Endothelial cell (in vitro differentiated cells): Measurements from ENCODE around the gene PIEZO1. TPM values are rescaled to one million over a fixed set of nuclear protein-coding genes. Genes with fewer than 3 reads are reported as not detected.

Source experiments
- DNase-seq: peaks from one replicate; pipeline ENCODE4 v3.0.0; 2021; ENCODE audit warnings: low spot score
- H3K27ac Mint-ChIP-seq: one replicate; pipeline ENCODE4 v1.8.0; 2021; ENCODE audit warnings: mixed read lengths, inconsistent platforms; ENCODE audit not compliant: unreplicated experiment
- H3K27me3 Mint-ChIP-seq: one replicate; pipeline ENCODE4 v1.8.0; 2021; ENCODE audit warnings: mild to moderate bottlenecking, moderate library complexity, mixed read lengths, inconsistent platforms; ENCODE audit not compliant: unreplicated experiment
- H3K36me3 Mint-ChIP-seq: one replicate; pipeline ENCODE4 v1.8.0; 2021; ENCODE audit warnings: mild to moderate bottlenecking, low read depth, mixed read lengths, inconsistent platforms; ENCODE audit not compliant: unreplicated experiment
- H3K4me1 Mint-ChIP-seq: one replicate; pipeline ENCODE4 v1.8.0; 2021; ENCODE audit warnings: mild to moderate bottlenecking, mixed read lengths, inconsistent platforms; ENCODE audit not compliant: unreplicated experiment
- H3K4me3 Mint-ChIP-seq: one replicate; pipeline ENCODE4 v1.8.0; 2021; ENCODE audit warnings: mild to moderate bottlenecking, mixed read lengths, inconsistent platforms; ENCODE audit not compliant: unreplicated experiment
- H3K9me3 Mint-ChIP-seq: one replicate; pipeline ENCODE4 v1.8.0; 2021; ENCODE audit warnings: mixed read lengths, inconsistent platforms; ENCODE audit not compliant: unreplicated experiment
- total RNA-seq: library from RNA; stranded (reverse); fragmentation: NEBNext Ultra II Directional; extraction: Animal tissue kit (Norgen Biotek cat#: 25700); gene quantifications from one replicate; pipeline ENCODE4 v1.2.1, GENCODE V29; 2021; ENCODE audit not compliant: unreplicated experiment
- TF ChIP-seq, protein P1 (sequence below): fragments of 200-600 bp; sonication (generic); IDR thresholded peaks from one replicate; pipeline ENCODE4 v1.5.0; 2021; ENCODE audit warnings: antibody characterized with exemption; ENCODE audit not compliant: unreplicated experiment

PIEZO1 gene
- total RNA-seq, 1 donor from 2014 or later = 428 TPM

DNA sequence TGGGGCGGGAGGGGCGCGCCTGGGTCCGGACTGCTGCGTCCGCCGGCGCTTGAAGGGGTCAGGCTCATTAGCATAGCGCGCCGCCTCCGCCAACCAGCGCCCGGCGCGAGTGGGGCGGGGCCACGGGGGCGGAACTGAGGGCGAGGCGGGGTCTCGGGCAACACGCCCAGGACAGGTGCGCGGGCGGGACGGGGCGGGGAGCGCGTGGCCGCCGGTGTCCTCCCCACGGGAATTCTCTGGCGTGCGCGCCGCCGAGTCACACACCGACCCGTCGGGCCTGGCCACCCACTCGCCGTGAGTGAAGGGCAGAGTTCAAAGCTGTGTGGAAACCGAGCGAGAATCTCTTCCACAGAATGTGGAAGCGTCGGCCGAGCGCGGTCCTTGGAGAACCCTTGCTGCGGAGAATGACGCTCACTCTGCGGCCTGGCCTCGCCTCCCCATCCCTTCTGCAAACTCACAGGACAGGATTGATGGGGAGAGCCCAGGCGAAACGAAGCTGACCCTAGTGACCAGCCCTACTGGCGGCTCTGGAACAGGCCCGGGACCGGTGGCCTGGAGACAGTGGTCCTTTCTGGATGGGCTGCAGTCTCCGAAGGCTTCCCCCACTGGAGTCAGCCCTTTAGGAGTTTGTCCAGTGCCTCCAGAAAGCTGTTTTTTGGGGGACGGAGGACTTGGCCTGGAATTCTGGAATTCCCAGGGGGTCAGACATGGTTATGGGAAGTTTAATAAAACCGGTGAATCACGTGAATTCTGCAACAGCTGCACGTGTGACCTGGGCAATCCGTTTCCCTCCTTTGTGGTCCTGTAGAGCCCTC, 98.4 kb downstream of the PIEZO1 start, which contains the start of gene SNAI3:
Gene SNAI3 (minus strand): TSS at position 69 of the 815 bp plus-strand sequence. CDS start 101 bp downstream, outside the sequence.
- peaks cover 17% of the 10 kb centered on the region for H3K27me3 Mint-ChIP-seq

DNA sequence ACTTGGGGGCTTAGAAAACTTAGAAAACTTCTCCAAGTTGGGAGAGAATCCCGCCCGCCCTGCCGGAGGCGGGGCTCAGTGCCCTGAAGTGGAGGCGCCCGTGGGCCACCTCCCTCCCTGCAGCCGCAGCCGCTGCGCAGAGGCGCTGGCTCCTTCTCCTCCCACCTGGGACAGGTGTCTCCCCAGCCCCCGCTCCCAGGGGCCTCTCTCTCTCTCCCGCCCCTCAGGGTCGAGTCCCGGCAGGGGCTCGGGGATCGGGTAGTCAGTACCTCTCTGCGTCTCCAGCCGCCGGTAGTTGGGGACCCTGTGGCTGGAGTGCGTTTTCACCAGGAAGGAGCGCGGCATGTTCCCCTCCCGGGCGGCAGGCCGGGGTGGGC, 99.0 kb downstream of the PIEZO1 start:
- peak; percentile 11 for DNase-seq
- no peaks in the 10 kb centered on the region for H3K36me3 Mint-ChIP-seq
- H3K27me3 Mint-ChIP-seq = peaks cover 17% of the 10 kb centered on the region
- TF ChIP-seq, protein P1, sequence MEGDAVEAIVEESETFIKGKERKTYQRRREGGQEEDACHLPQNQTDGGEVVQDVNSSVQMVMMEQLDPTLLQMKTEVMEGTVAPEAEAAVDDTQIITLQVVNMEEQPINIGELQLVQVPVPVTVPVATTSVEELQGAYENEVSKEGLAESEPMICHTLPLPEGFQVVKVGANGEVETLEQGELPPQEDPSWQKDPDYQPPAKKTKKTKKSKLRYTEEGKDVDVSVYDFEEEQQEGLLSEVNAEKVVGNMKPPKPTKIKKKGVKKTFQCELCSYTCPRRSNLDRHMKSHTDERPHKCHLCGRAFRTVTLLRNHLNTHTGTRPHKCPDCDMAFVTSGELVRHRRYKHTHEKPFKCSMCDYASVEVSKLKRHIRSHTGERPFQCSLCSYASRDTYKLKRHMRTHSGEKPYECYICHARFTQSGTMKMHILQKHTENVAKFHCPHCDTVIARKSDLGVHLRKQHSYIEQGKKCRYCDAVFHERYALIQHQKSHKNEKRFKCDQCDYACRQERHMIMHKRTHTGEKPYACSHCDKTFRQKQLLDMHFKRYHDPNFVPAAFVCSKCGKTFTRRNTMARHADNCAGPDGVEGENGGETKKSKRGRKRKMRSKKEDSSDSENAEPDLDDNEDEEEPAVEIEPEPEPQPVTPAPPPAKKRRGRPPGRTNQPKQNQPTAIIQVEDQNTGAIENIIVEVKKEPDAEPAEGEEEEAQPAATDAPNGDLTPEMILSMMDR = no peak
- H3K4me1 Mint-ChIP-seq = no peaks in the 10 kb centered on the region
- no peak overlapping the region for H3K27ac Mint-ChIP-seq
- no peaks in the 10 kb centered on the region for H3K9me3 Mint-ChIP-seq
- no peak overlapping the region for H3K4me3 Mint-ChIP-seq

More for the DNA sequence above, 98.4 kb downstream of the PIEZO1 start, which contains the start of gene SNAI3:
- Mint-ChIP-seq H3K4me3 (no peak within 1 kb of the TSS), H3K9me3 (no peaks in the 10 kb centered on the region), H3K4me1 (no peaks in the 10 kb centered on the region), H3K36me3 (no peaks in the 10 kb centered on the region), H3K27ac (no peak within 1 kb of the TSS)
- DNase-seq = peak; percentile 83
- TF ChIP-seq, protein P1 = no peak

DNA sequence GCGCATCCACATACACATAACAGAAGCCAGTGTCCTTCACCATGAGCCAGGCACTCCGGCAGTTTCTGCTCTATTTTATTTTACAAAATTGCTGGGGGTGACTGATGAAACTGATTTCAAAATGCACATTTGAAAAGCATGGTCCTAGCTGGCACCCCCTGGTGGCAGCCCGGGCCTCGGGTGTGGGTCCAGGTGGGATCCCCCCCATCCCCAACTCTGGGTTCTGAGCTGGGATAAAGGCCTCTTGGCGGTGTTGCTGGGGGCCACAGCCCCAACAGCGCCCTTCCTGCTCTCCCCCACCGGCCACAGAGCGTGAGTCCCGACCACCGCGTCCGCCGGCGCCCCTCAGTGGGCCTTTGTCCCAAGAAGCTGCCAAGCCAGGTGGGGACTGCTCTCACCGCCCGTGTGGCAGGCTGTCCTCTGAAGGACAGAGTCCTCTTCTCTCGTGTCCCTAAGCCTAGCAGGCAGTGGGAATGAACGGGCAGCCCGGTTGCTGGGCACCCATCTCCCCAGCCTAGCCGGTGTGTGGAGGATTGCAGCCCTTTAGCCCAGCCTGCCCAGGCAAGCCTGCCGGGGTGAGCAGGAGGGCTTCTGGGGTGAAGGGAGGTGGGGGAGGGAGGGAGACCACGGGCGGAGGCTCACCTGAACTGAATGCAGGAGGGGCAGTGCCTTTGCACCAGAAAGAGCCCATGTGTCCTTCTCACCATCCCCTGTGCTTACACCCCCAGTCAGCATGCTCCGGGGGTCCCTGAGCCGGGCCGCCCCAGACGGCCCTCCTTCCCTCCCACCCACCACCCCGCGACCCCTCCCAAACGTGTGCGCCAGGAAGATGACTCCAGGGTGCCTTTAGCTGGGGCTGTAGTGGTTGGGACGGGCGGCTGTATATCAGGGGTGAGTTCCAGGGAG, 99.6 kb downstream of the PIEZO1 start:
- no peaks in the 10 kb centered on the region for H3K36me3 Mint-ChIP-seq
- no peak overlapping the region for H3K4me3 Mint-ChIP-seq
- no peaks in the 10 kb centered on the region for H3K9me3 Mint-ChIP-seq
- peak; percentile 54 for DNase-seq
- no peaks in the 10 kb centered on the region for H3K4me1 Mint-ChIP-seq
- TF ChIP-seq, protein P1 = peak; percentile 45
- no peak overlapping the region for H3K27ac Mint-ChIP-seq
- peaks cover 15% of the 10 kb centered on the region for H3K27me3 Mint-ChIP-seq

DNA sequence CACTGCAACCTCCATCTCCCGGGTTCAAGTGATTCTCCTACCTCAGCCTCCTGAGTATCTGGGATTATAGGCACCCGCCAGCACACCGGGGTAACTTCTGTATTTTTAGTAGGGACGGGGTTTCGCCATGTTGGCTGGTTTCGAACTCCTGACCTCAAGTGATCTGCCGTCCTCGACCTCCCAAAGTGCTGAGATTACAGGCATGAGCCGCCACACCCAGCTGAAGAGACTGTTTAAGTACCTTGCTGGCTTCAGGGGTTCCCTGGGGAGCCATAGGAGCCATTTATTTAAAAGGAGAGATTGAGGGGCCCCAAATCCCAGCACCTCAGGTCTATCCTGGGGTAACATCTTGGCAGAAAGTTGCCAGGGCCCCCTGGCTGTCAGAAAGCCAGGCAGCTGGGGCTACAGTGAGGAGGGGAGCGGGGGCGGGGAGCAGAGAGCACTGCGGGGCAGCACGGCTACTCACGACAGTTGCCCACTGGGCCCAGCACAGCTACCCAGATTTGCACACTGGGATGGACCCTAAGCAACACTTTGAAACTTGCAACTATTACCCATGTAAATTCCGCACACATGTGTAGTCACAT, 100.4 kb downstream of the PIEZO1 start:
- H3K36me3 Mint-ChIP-seq = no peaks in the 10 kb centered on the region
- H3K27me3 Mint-ChIP-seq = peaks cover 13% of the 10 kb centered on the region
- H3K4me1 Mint-ChIP-seq = no peaks in the 10 kb centered on the region
- TF ChIP-seq, protein P1 = no peak
- DNase-seq = no peak
- H3K9me3 Mint-ChIP-seq = no peaks in the 10 kb centered on the region
- no peak overlapping the region for H3K4me3 Mint-ChIP-seq
- no peak overlapping the region for H3K27ac Mint-ChIP-seq
